Liver (tissue), 9 donors: Measurements from ENCODE around the gene TREH. TPM values are rescaled to one million over a fixed set of nuclear protein-coding genes. Genes with fewer than 3 reads are reported as not detected.

ENCODE experiments used
- DNase-seq: peaks from one replicate; pipeline ENCODE4 v3.0.0-alpha.2; 2017; ENCODE audit warnings: low spot score
- H3K27ac ChIP-seq, 2 donors: one replicate each; pipeline ENCODE4 v1.7.0; 2013; ENCODE audit warnings: inconsistent platforms in 2 of 2, low read length in 2 of 2, control low read depth in 1 of 2, low read depth in 1 of 2, mild to moderate bottlenecking in 1 of 2
- H3K27me3 ChIP-seq, 4 donors: one replicate each; pipeline versions ENCODE4 v1.6.1 to v1.7.0; 2013; ENCODE audit warnings: low read length in 3 of 4, inconsistent platforms in 1 of 4, mild to moderate bottlenecking in 1 of 4, moderate library complexity in 1 of 4; ENCODE audit not compliant: control insufficient read depth in 4 of 4, insufficient read depth in 4 of 4
- H3K36me3 ChIP-seq, 4 donors: one replicate each; pipeline versions ENCODE4 v1.6.1 to v1.7.0; 2013; ENCODE audit warnings: low read length in 3 of 4, mild to moderate bottlenecking in 3 of 4, low read depth in 1 of 4, moderate library complexity in 1 of 4; ENCODE audit not compliant: control insufficient read depth in 4 of 4, insufficient read depth in 3 of 4
- H3K4me1 ChIP-seq, 4 donors: one replicate each; pipeline versions ENCODE4 v1.6.1 to v1.7.0; 2013; ENCODE audit warnings: low read length in 3 of 4, mild to moderate bottlenecking in 3 of 4, moderate library complexity in 1 of 4; ENCODE audit not compliant: control insufficient read depth in 4 of 4, insufficient read depth in 4 of 4
- H3K4me3 ChIP-seq, 3 donors: one replicate each; pipeline versions ENCODE4 v1.6.1 to v1.7.0; 2013; ENCODE audit warnings: low read length in 3 of 3, control low read depth in 1 of 3, low read depth in 1 of 3, mild to moderate bottlenecking in 1 of 3
- H3K9ac ChIP-seq, 2 donors: one replicate each; pipeline ENCODE4 v1.7.0; 2013; ENCODE audit warnings: low read length in 2 of 2, mild to moderate bottlenecking in 2 of 2, moderate library complexity in 2 of 2, control low read depth in 1 of 2, low read depth in 1 of 2
- H3K9me3 ChIP-seq, 4 donors: one replicate each; pipeline versions ENCODE4 v1.6.1 to v1.7.0; 2013; ENCODE audit warnings: low read length in 3 of 4; ENCODE audit not compliant: control insufficient read depth in 4 of 4
- CTCF ChIP-seq: fragments of 150-350 bp; IDR thresholded peaks from 2 replicates; pipeline ENCODE4 v1.5.1; 2017; ENCODE audit warnings: improper control_type of control experiment, low read depth, low read length; ENCODE audit not compliant: missing input control
- EGR1 ChIP-seq, 2 donors: IDR thresholded peaks; 2 replicates each; pipeline ENCODE4 v1.6.1; 2016 to 2018; ENCODE audit warnings: antibody characterized with exemption in 2 of 2, low read depth in 2 of 2
- FOXA1 ChIP-seq: IDR thresholded peaks from 2 replicates; pipeline ENCODE4 v1.6.1; 2016; ENCODE audit warnings: antibody characterized with exemption
- JUND ChIP-seq, 2 donors: IDR thresholded peaks; 2 replicates each; pipeline ENCODE4 v1.6.1; 2016; ENCODE audit warnings: antibody characterized with exemption in 2 of 2
- MAX ChIP-seq: IDR thresholded peaks from 2 replicates; pipeline ENCODE4 v1.6.1; 2016; ENCODE audit warnings: antibody characterized with exemption
- NR2F2 ChIP-seq: IDR thresholded peaks from 2 replicates; pipeline ENCODE4 v1.6.1; 2016; ENCODE audit warnings: antibody characterized with exemption
- RAD21 ChIP-seq, 2 donors: IDR thresholded peaks; 2 replicates each; pipeline ENCODE4 v1.6.1; 2016; ENCODE audit warnings: antibody characterized with exemption in 2 of 2, mild to moderate bottlenecking in 2 of 2
- REST ChIP-seq: IDR thresholded peaks from 2 replicates; pipeline ENCODE4 v1.6.1; 2016; ENCODE audit warnings: antibody characterized with exemption, mild to moderate bottlenecking
- RXRA ChIP-seq, 2 donors: IDR thresholded peaks; 2 replicates each; pipeline ENCODE4 v1.6.1; 2017 to 2018; ENCODE audit warnings: antibody characterized with exemption in 2 of 2, mild to moderate bottlenecking in 1 of 2
- SP1 ChIP-seq: IDR thresholded peaks from 2 replicates; pipeline ENCODE4 v1.6.1; 2018; ENCODE audit warnings: antibody characterized with exemption, mild to moderate bottlenecking
- TAF1 ChIP-seq: conservative IDR thresholded peaks from 2 replicates; pipeline ENCODE4 v1.6.1; 2016; ENCODE audit warnings: antibody characterized with exemption, mild to moderate bottlenecking
- YY1 ChIP-seq: IDR thresholded peaks from 2 replicates; pipeline ENCODE4 v1.6.1; 2016; ENCODE audit warnings: antibody characterized with exemption, mild to moderate bottlenecking
- WGBS: extraction: QIAGEN DNeasy Blood & Tissue Kit; methylation state at CpG from one replicate; pipeline ENCODE4 v1.1.7; 2013; 5-methylcytosine and 5-hydroxymethylcytosine counted together
- polyA plus RNA-seq, 2 donors: library from polyadenylated mRNA; stranded (reverse) in 1 of 2; unstranded in 1 of 2; fragments of 200-250 nt in 1 of 2; fragments of >200 nt in 1 of 2; fragmentation: Nextera tagmentation in 1 of 2; extraction: Ambion mirVana in 1 of 2; gene quantifications; one replicate each; pipeline versions ENCODE4 v1.2.1 to v1.2.3, GENCODE V29; 2013 to 2015
- total RNA-seq, 2 donors: library from RNA; depleted of rRNA; stranded (reverse); fragments of >200 nt; gene quantifications; one replicate each; pipeline ENCODE4 v1.2.3, GENCODE V29; 2014
- TF ChIP-seq, protein P1 (sequence below): IDR thresholded peaks from 2 replicates; pipeline ENCODE4 v1.6.1; 2016; ENCODE audit warnings: antibody characterized with exemption
- TF ChIP-seq, protein P2 (sequence below): IDR thresholded peaks from 2 replicates; pipeline ENCODE4 v1.6.1; 2016; ENCODE audit warnings: antibody characterized with exemption
- donor health status: healthy.
- donor health status: healthy.
- donor health status: healthy.
- donor health status: healthy.
- donor health status: healthy.

TREH gene
- total and polyA plus RNA-seq, 4 donors, result 0.50 to 1.2 (median 0.84) TPM; not detected in 1

- WGBS, result 82% methylated on average over 15 of the region's 15 CpGs
- Histone ChIP-seq H3K4me3 (no peak overlapping the region), H3K36me3 (no peaks in the 10 kb centered on the region), H3K9ac (no peak overlapping the region), H3K9me3 (no peaks in the 10 kb centered on the region), H3K4me1 (peaks cover 0 to 13% (median 8%) of the 10 kb centered on the region in 4 donors), H3K27me3 (no peaks in the 10 kb centered on the region), H3K27ac (no peak overlapping the region)
- TF ChIP-seq RXRA (IDR thresholded peaks at IDR 0.05) (no peak), REST (no peak), EGR1 (IDR thresholded peaks at IDR 0.05; ENCODE audit: low read depth in 2 of 2) (no peak), RAD21 (IDR thresholded peaks at IDR 0.05) (no peak), FOXA1 (no peak), CTCF (no peak), JUND (IDR thresholded peaks at IDR 0.05) (no peak), TAF1 (no peak), NR2F2 (no peak), SP1 (no peak), MAX (no peak), YY1 (no peak)
- TF ChIP-seq, protein P1, sequence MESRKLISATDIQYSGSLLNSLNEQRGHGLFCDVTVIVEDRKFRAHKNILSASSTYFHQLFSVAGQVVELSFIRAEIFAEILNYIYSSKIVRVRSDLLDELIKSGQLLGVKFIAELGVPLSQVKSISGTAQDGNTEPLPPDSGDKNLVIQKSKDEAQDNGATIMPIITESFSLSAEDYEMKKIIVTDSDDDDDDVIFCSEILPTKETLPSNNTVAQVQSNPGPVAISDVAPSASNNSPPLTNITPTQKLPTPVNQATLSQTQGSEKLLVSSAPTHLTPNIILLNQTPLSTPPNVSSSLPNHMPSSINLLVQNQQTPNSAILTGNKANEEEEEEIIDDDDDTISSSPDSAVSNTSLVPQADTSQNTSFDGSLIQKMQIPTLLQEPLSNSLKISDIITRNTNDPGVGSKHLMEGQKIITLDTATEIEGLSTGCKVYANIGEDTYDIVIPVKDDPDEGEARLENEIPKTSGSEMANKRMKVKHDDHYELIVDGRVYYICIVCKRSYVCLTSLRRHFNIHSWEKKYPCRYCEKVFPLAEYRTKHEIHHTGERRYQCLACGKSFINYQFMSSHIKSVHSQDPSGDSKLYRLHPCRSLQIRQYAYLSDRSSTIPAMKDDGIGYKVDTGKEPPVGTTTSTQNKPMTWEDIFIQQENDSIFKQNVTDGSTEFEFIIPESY, result no peak
- TF ChIP-seq, protein P2, sequence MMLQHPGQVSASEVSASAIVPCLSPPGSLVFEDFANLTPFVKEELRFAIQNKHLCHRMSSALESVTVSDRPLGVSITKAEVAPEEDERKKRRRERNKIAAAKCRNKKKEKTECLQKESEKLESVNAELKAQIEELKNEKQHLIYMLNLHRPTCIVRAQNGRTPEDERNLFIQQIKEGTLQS, result no peak
- DNase-seq, result no peak
These were observed 12.7 kb upstream of the TREH start for GRCh38 chr11:118691926-118692830.
